Measurements from ENCODE around the gene C1orf105.

Gene C1orf105

DNA sequence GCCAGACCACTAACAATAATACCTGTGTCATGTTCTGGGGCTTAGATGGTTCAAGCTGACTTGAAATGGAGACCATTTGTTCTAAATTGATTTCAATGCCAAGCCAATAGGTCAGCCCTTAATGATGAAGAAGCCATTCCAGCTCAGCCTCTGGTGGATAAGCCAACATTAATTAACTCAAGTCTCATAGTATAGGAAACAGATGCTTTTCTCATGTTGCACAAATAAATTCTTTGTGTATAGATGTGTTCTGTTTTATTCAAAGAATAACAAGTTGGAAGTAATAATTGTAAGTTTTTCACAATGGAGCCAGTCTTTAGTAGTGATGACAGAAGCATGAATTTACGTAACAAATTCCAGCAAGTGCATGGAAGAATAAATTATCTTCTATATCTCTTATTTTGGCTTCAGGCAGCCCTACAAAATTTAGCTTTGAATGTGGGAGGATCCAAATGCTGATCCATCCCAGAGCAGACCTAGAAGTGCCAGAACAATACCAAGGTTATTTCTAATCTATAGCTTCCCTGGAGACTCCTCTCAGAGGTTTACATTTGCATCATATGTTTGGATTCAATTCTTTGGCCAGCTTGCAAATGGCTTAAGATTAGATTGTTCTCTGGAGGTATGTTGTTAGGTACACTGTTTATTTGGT lies 42.2 kb upstream of the C1orf105 start:
- TF ChIP-seq, protein P1, sequence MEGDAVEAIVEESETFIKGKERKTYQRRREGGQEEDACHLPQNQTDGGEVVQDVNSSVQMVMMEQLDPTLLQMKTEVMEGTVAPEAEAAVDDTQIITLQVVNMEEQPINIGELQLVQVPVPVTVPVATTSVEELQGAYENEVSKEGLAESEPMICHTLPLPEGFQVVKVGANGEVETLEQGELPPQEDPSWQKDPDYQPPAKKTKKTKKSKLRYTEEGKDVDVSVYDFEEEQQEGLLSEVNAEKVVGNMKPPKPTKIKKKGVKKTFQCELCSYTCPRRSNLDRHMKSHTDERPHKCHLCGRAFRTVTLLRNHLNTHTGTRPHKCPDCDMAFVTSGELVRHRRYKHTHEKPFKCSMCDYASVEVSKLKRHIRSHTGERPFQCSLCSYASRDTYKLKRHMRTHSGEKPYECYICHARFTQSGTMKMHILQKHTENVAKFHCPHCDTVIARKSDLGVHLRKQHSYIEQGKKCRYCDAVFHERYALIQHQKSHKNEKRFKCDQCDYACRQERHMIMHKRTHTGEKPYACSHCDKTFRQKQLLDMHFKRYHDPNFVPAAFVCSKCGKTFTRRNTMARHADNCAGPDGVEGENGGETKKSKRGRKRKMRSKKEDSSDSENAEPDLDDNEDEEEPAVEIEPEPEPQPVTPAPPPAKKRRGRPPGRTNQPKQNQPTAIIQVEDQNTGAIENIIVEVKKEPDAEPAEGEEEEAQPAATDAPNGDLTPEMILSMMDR (IDR thresholded peaks at IDR 0.05; ENCODE audit: insufficient read depth, low read length, poor library complexity, severe bottlenecking): no peak
- Histone ChIP-seq H3K27me3 (replicated peaks; ENCODE audit: control insufficient read depth, insufficient read depth, low read length) (no peaks in the 10 kb centered on the region), H3K4me3 (replicated peaks; ENCODE audit: low read depth, low read length) (no peak overlapping the region), H3K36me3 (ENCODE audit: control insufficient read depth, insufficient read depth, low read length) (no peaks in the 10 kb centered on the region)
- DNase-seq (ENCODE audit: extremely low read depth, insufficient read length): no peak

DNA sequence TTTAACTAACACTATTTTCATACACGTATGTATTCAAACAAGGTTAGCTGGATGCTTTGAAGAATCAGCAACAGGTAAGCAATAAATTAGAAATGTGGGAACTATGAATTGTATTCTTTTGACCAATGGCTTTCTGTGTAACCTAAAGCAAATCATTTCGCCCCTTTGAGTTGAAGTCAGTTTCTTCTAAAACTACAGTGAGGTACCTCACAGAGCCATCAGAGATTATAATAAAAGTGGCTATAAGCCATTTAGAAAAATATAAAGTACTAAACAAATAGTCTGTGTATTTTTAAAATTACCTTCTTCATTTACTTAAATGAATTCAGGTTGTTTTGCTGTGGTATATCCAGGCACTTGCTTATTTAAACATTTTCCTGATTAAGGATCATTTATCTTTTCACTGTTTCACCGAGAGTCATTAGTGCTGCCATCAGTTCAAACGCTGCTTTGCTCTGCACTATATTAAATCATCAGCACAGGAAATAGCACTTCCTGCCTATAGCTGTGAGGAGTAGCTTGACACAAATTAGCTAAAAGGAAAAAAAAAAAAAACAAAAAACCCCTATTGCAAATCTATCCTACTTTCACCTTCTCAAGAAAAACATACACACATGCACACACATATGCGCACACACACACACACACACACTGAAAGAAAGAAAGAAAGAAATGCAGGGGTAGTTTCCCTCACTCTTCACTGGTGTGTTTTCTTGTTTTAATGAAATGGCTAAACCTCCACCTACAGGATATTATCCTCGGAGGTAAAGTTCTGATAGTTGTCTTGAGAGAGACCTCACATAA lies 39.8 kb upstream of the C1orf105 start:
- Histone ChIP-seq H3K4me3 (replicated peaks; ENCODE audit: low read depth, low read length) (no peak overlapping the region), H3K27me3 (replicated peaks; ENCODE audit: control insufficient read depth, insufficient read depth, low read length) (no peaks in the 10 kb centered on the region), H3K36me3 (ENCODE audit: control insufficient read depth, insufficient read depth, low read length) (no peaks in the 10 kb centered on the region)
- TF ChIP-seq, protein P1 (IDR thresholded peaks at IDR 0.05; ENCODE audit: insufficient read depth, low read length, poor library complexity, severe bottlenecking): no peak
- DNase-seq (ENCODE audit: extremely low read depth, insufficient read length): peak; percentile 67

DNA sequence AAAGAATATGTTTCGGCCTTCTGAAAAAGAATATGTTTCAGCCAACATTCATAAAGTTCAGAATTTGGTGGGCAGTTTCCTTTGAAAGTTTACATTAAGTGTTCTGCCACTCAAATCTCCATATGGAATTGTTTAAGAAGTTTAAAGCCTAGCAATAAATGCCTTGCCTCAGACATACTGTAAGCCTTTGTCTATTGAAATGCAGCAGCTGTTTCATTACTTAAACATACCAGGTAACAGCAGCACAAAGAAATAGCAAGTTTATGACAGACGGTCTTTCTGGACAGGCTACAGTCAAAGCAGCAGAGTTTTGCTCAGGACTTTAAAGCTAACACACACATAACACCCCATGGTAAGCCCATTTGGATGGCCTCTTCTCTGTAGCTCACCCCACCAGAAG lies 38.5 kb upstream of the C1orf105 start:
- TF ChIP-seq, protein P1 (IDR thresholded peaks at IDR 0.05; ENCODE audit: insufficient read depth, low read length, poor library complexity, severe bottlenecking): no peak
- H3K27me3 ChIP-seq (replicated peaks; ENCODE audit: control insufficient read depth, insufficient read depth, low read length): no peaks in the 10 kb centered on the region
- H3K36me3 ChIP-seq (ENCODE audit: control insufficient read depth, insufficient read depth, low read length): no peaks in the 10 kb centered on the region
- DNase-seq (ENCODE audit: extremely low read depth, insufficient read length): no peak
- no peak overlapping the region for H3K4me3 ChIP-seq (replicated peaks; ENCODE audit: low read depth, low read length)

DNA sequence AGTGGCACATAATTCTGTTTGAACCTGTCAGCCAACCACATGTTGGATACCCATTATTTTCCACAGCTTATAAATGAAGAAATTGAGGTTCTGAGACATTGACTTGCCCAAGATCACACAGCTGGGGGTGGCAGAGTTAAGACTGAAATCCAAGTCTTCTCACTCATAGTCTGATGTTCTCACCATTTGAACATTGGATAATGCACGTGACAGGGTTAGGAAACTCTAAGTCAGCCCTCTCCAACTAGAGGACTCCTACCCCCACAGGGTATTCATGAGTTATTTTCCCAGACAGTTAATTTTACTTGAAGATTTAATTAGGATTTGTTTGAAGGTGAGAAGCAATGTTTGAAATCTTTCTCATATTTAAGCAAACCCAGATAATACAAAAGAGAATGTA lies 38.1 kb upstream of the C1orf105 start:
- TF ChIP-seq, protein P1 (IDR thresholded peaks at IDR 0.05; ENCODE audit: insufficient read depth, low read length, poor library complexity, severe bottlenecking): no peak
- Histone ChIP-seq H3K4me3 (replicated peaks; ENCODE audit: low read depth, low read length) (no peak overlapping the region), H3K36me3 (ENCODE audit: control insufficient read depth, insufficient read depth, low read length) (no peaks in the 10 kb centered on the region), H3K27me3 (replicated peaks; ENCODE audit: control insufficient read depth, insufficient read depth, low read length) (no peaks in the 10 kb centered on the region)
- DNase-seq (ENCODE audit: extremely low read depth, insufficient read length): no peak

DNA sequence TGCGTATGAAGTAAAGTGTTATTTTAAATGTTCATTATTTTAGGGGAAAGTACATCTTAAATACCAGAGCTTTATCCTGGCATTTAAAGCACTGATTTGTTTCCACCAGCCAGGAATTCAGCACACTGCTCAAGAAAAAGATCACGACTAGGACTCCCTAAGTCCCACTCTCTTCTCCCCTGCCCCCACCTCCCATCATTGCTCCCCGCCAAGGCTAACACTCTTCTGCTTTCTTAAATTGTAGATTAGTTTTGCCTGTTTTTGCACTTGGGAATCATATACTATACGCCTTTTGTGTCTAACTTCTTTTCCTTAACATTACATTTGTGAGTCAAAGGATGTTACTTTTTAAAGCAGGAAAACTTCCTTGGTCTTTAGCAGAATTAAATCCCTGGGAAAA lies 37.5 kb upstream of the C1orf105 start:
- no peaks in the 10 kb centered on the region for H3K27me3 ChIP-seq (replicated peaks; ENCODE audit: control insufficient read depth, insufficient read depth, low read length)
- no peak for DNase-seq (ENCODE audit: extremely low read depth, insufficient read length)
- H3K4me3 ChIP-seq (replicated peaks; ENCODE audit: low read depth, low read length): no peak overlapping the region
- TF ChIP-seq, protein P1 (IDR thresholded peaks at IDR 0.05; ENCODE audit: insufficient read depth, low read length, poor library complexity, severe bottlenecking): no peak
- no peaks in the 10 kb centered on the region for H3K36me3 ChIP-seq (ENCODE audit: control insufficient read depth, insufficient read depth, low read length)
